ENCODE measurements around the gene CORO7.

Gene CORO7

GRCh38 chr16:4452674-4453073, 36.3 kb upstream of the CORO7 start:
- Histone ChIP-seq H3K27me3 (ENCODE audit: insufficient read depth, low read length, poor library complexity) (no peaks in the 10 kb centered on the region), H3K9ac (ENCODE audit: low read depth, low read length) (no peak overlapping the region), H3K4me1 (ENCODE audit: insufficient read depth, low read length) (no peaks in the 10 kb centered on the region), H3K27ac (ENCODE audit: low read length) (no peak overlapping the region), H3K36me3 (ENCODE audit: insufficient read depth, low read length) (peaks cover 93% of the 10 kb centered on the region), H3K4me2 (ENCODE audit: insufficient read depth, low read length) (no peak overlapping the region), H4K20me1 (ENCODE audit: insufficient read depth, low read length) (peaks cover 20% of the 10 kb centered on the region), H3K9me3 (ENCODE audit: insufficient read depth, low read length, severe bottlenecking) (no peaks in the 10 kb centered on the region), H3K4me3 (ENCODE audit: low read depth in 1 of 2, low read length in 2 of 2) (no peak overlapping the region), H2AFZ (ENCODE audit: low read depth, low read length) (no peak overlapping the region), H3K79me2 (ENCODE audit: insufficient read depth, low read length) (no peaks in the 10 kb centered on the region)
- no peak for DNase-seq
- TF ChIP-seq CTCF (IDR thresholded peaks at IDR 0.05; ENCODE audit: borderline replicate concordance, extremely low read depth, low read length, poor library complexity, severe bottlenecking) (no peak), EZH2 (IDR thresholded peaks at IDR 0.05; ENCODE audit: borderline replicate concordance, low read depth, low read length, severe bottlenecking) (no peak)
- ATAC-seq (ENCODE audit: insufficient read depth, low read depth), result no peak

GRCh38 chr16:4450931-4451519, 34.6 kb upstream of the CORO7 start:
- Histone ChIP-seq H3K27me3 (ENCODE audit: insufficient read depth, low read length, poor library complexity) (no peaks in the 10 kb centered on the region), H3K9ac (ENCODE audit: low read depth, low read length) (no peak overlapping the region), H3K27ac (ENCODE audit: low read length) (no peak overlapping the region; the same call in 1 of the 2 replicates), H3K9me3 (ENCODE audit: insufficient read depth, low read length, severe bottlenecking) (no peaks in the 10 kb centered on the region), H3K79me2 (ENCODE audit: insufficient read depth, low read length) (no peaks in the 10 kb centered on the region), H3K4me2 (ENCODE audit: insufficient read depth, low read length) (no peak overlapping the region), H2AFZ (ENCODE audit: low read depth, low read length) (no peak overlapping the region), H3K4me3 (ENCODE audit: low read depth in 1 of 2, low read length in 2 of 2) (no peak overlapping the region), H4K20me1 (ENCODE audit: insufficient read depth, low read length) (peaks cover 16% of the 10 kb centered on the region), H3K4me1 (ENCODE audit: insufficient read depth, low read length) (no peaks in the 10 kb centered on the region), H3K36me3 (ENCODE audit: insufficient read depth, low read length) (peaks cover 92% of the 10 kb centered on the region)
- ATAC-seq (ENCODE audit: insufficient read depth, low read depth) (no peak), DNase-seq (no peak)
- TF ChIP-seq CTCF (IDR thresholded peaks at IDR 0.05; ENCODE audit: borderline replicate concordance, extremely low read depth, low read length, poor library complexity, severe bottlenecking), result no peak
- no peak for TF ChIP-seq EZH2 (IDR thresholded peaks at IDR 0.05; ENCODE audit: borderline replicate concordance, low read depth, low read length, severe bottlenecking)

- H3K9ac ChIP-seq (ENCODE audit: low read depth, low read length), result no peak overlapping the region
- H2AFZ ChIP-seq (ENCODE audit: low read depth, low read length), result no peak overlapping the region
- peaks cover 16% of the 10 kb centered on the region for H4K20me1 ChIP-seq (ENCODE audit: insufficient read depth, low read length)
- no peak overlapping the region for H3K4me2 ChIP-seq (ENCODE audit: insufficient read depth, low read length)
- no peak overlapping the region for H3K27ac ChIP-seq (ENCODE audit: low read length)
- H3K27me3 ChIP-seq (ENCODE audit: insufficient read depth, low read length, poor library complexity), result no peaks in the 10 kb centered on the region
- DNase-seq (no peak), ATAC-seq (ENCODE audit: insufficient read depth, low read depth) (no peak)
- H3K79me2 ChIP-seq (ENCODE audit: insufficient read depth, low read length), result no peaks in the 10 kb centered on the region
- TF ChIP-seq CTCF (IDR thresholded peaks at IDR 0.05; ENCODE audit: borderline replicate concordance, extremely low read depth, low read length, poor library complexity, severe bottlenecking) (no peak), EZH2 (IDR thresholded peaks at IDR 0.05; ENCODE audit: borderline replicate concordance, low read depth, low read length, severe bottlenecking) (no peak)
- no peak overlapping the region for H3K4me3 ChIP-seq (ENCODE audit: low read depth in 1 of 2, low read length in 2 of 2)
- H3K9me3 ChIP-seq (ENCODE audit: insufficient read depth, low read length, severe bottlenecking), result no peaks in the 10 kb centered on the region
- H3K36me3 ChIP-seq (ENCODE audit: insufficient read depth, low read length), result peaks cover 89% of the 10 kb centered on the region
- H3K4me1 ChIP-seq (ENCODE audit: insufficient read depth, low read length), result no peaks in the 10 kb centered on the region
Measured at GRCh38 chr16:4450430-4450829, 34.0 kb upstream of the CORO7 start.
